AG09309 (cell line): ENCODE measurements around the gene ENDOU.

Source experiments
- DNase-seq: peaks from one replicate; pipeline ENCODE4 v3.0.0-alpha.2; 2010; ENCODE audit warnings: low read depth
- H3K4me3 ChIP-seq: 2 replicates; pipeline ENCODE4 v1.5.1; 2011; ENCODE audit warnings: mild to moderate bottlenecking, low read depth, low read length, moderate library complexity; ENCODE audit not compliant: control insufficient read depth
- TF ChIP-seq, protein P1 (sequence below): IDR thresholded peaks from 2 replicates; pipeline ENCODE4 v1.5.1; 2011; ENCODE audit warnings: mild to moderate bottlenecking, low read depth, low read length, inconsistent platforms; ENCODE audit not compliant: insufficient read depth, control insufficient read depth; ENCODE audit errors: missing control alignments

Gene ENDOU

DNA sequence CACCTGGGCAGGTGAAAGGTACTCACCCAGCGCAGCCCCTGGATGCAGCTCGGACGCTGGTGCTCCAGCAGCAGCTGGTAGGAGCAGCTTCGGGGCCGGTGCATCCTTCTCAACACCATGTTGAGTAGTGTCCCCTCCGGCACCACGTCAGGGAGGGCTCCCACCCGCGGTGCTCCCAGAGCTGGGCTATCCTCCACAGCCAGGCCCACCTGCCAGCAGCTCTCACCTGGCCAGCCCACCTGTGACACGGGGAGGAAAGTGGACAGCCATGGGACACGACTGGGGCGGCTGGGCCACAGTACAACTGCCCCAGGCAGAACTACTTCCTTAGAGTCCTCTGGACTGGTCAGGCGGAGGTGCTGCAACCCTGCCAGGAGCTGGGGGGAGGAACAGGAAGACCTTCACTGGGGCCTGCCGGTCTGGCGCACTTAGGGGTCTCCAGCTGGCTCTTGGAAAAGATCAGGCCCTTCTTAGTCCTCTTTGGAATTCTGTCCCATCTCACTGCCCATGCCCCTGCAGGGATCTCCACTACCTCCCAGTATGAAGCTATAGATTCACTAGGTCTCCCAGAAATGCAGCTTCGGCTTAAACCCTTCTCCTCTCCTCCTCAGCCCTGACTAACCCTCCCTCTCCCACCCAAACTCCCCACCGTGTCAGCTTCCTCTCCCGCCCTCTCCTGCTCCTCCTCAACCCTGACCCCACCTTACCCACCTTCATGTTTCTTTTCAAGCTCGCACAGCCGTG, 32.7 kb upstream of the ENDOU start:
- H3K4me3 ChIP-seq = peak overlapping the region; percentile 61
- TF ChIP-seq, protein P1, sequence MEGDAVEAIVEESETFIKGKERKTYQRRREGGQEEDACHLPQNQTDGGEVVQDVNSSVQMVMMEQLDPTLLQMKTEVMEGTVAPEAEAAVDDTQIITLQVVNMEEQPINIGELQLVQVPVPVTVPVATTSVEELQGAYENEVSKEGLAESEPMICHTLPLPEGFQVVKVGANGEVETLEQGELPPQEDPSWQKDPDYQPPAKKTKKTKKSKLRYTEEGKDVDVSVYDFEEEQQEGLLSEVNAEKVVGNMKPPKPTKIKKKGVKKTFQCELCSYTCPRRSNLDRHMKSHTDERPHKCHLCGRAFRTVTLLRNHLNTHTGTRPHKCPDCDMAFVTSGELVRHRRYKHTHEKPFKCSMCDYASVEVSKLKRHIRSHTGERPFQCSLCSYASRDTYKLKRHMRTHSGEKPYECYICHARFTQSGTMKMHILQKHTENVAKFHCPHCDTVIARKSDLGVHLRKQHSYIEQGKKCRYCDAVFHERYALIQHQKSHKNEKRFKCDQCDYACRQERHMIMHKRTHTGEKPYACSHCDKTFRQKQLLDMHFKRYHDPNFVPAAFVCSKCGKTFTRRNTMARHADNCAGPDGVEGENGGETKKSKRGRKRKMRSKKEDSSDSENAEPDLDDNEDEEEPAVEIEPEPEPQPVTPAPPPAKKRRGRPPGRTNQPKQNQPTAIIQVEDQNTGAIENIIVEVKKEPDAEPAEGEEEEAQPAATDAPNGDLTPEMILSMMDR = no peak
- no peak for DNase-seq

DNA sequence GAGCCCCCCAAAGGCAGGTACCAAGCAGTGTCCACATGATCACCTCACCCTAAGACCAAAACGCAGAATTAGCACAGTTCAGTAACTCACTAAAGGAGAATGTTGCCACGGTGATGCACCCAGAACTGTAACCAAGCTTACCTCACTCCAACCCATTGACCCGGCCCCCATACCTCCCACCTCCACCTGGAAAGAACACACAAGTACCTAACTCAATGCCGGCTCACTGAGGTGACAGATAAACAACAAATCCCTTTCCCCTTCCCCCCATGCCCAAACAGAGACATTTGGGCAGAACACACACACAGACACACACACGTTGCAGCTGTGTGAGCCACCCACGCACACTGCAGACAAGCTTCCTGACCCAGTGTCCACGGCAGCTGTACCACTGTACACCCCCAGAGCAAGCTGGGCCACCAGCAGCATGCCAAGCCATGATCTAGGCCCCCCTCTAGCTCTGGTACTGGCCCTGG, 32.1 kb upstream of the ENDOU start:
- no peak for DNase-seq
- TF ChIP-seq, protein P1 = no peak
- H3K4me3 ChIP-seq = no peak overlapping the region

DNA sequence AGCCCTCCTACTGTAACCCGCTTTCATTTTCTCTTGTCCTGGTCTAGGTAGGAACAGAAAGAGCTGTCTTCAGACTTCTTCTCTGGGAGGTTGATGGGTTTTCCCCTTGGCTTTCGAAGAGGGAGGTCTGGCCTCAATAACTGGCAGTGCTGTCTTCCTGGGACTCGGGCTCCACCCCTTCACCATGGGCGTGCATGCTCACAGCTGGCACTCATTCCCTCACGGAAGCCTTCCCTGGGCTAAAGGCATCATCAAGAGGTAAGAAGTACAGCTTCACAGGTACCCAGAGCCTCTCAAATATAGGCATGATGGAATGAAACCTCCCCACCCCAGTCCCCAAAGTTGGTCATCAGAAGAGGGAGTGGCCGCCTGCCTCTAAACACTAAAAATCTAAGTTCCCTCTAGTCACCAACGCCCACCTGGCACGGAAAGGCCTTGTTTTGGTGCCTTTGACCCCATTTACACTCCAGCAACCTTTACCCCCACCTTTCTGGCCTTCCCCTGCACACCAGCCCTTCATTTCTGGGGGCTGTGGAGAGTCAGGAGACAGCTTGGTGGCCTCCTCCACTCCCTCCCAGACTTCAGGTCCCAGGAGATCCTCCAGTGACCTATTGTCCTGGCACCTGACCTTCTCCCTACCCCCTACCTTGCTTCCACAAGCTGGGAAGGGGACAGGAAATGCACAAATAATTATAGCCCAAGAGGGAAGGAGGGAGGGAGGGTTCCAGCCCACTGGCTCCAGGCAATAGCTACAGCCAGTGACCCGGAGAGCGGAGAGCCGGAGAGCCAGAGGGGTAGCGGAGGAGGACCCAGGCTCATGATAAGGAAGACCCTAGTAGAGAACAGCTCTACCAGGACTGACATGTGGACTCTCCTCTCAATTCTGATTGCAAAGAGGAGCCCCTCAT, 30.6 kb upstream of the ENDOU start:
- TF ChIP-seq, protein P1 = no peak
- DNase-seq = no peak
- H3K4me3 ChIP-seq = no peak overlapping the region

DNA sequence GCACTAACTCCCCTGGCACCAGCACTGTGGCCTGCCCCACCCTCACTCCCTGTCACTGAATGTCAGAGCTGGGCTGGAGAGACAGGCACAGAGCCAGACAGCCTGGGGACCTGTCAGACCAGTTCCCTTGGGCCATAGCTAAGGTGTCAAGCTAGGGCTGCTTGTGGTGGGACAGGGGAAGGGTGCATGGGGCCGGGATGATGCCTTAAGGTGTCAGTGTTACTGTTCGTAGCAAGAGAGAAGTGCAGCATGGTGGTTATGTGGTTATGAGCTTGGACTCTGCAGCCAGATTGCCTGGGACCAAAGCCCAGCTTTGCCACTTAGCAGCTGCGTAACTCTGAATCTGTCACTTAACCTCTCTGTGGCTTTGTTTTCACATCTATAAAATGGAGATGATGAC, 29.6 kb upstream of the ENDOU start:
- no peak overlapping the region for H3K4me3 ChIP-seq
- DNase-seq = no peak
- TF ChIP-seq, protein P1 = no peak

- TF ChIP-seq, protein P1 = no peak
- DNase-seq = no peak
- no peak overlapping the region for H3K4me3 ChIP-seq
Observed at GRCh38 chr12:47754126-47754525, 28.8 kb upstream of the ENDOU start.

DNA sequence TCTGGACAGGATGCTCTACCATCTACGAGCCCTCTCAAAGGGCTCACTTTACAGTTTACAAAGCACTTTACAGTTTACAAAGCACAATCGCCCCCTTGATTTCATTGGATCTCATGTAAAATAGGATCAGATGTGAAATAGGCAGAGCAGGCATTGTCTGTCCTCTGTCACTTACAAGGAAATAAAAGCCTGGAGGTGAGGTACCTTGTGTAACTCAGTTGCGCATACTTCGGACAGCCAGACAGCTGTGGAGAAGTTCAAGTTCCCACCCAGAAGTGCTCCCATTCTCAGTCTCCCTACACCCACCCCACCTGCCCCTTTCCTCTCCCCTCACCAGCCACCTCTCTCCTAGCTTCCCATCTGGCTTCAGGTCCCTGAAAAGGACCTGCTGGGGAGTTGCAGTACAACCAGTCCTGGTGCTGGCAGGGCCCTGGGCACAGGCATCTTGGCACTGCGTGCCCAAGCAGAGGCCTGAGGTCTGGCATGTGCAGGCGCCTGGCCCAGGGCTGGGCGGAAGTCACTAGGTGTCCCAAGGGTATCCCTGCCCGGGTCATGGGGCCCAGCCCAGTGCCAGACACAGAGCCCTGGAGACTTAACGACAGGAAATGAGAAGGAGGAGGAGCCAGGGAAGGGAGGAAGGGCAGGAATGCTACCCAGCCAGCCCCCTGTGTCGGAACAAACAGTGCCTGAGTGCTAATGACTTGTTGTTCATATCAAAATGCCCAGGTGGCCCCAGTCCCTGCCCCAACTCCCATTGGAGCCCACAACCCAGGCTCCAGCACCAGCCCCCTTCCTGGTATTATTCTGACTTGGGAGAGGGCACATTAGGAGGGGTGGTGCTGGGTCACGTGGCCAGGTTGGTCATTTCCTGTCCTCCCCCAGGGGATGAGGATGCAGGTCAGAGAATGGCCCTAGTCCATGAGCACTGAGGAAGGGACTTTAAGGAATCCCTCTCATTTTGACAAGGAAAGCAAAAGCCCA, 28.0 kb upstream of the ENDOU start:
- TF ChIP-seq, protein P1 = no peak
- no peak overlapping the region for H3K4me3 ChIP-seq
- no peak for DNase-seq
